Suprapubic skin (tissue), 3 donors: ENCODE data around the gene LRPAP1.

Experiments
- EP300 ChIP-seq: sonication (generic); formaldehyde crosslinking; IDR thresholded peaks from one replicate; pipeline ENCODE4 v1.6.1; 2017; ENCODE audit warnings: antibody characterized with exemption
- POLR2A ChIP-seq, 2 donors: fragments of 450-650 bp; IDR thresholded peaks; one replicate each; pipeline ENCODE4 v1.6.1; 2017; ENCODE audit warnings: antibody characterized with exemption in 2 of 2, mild to moderate bottlenecking in 2 of 2, moderate library complexity in 2 of 2
- TF ChIP-seq, protein P1 (sequence below), 2 donors: fragments of 200-600 bp in 1 of 2; fragments of 450-650 bp in 1 of 2; sonication (generic) in 1 of 2; IDR thresholded peaks; one replicate each; pipeline ENCODE4 v1.5.1; 2016 to 2019; ENCODE audit warnings: antibody characterized with exemption in 2 of 2, mild to moderate bottlenecking in 1 of 2, moderate library complexity in 1 of 2

GRCh38 chr4:3496021-3496420, 36.2 kb downstream of the LRPAP1 start:
- TF ChIP-seq, protein P1, sequence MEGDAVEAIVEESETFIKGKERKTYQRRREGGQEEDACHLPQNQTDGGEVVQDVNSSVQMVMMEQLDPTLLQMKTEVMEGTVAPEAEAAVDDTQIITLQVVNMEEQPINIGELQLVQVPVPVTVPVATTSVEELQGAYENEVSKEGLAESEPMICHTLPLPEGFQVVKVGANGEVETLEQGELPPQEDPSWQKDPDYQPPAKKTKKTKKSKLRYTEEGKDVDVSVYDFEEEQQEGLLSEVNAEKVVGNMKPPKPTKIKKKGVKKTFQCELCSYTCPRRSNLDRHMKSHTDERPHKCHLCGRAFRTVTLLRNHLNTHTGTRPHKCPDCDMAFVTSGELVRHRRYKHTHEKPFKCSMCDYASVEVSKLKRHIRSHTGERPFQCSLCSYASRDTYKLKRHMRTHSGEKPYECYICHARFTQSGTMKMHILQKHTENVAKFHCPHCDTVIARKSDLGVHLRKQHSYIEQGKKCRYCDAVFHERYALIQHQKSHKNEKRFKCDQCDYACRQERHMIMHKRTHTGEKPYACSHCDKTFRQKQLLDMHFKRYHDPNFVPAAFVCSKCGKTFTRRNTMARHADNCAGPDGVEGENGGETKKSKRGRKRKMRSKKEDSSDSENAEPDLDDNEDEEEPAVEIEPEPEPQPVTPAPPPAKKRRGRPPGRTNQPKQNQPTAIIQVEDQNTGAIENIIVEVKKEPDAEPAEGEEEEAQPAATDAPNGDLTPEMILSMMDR (IDR thresholded peaks at IDR 0.05), result no peak
- no peak for TF ChIP-seq EP300
- TF ChIP-seq POLR2A (IDR thresholded peaks at IDR 0.05), result no peak
